Left renal pelvis (tissue), 4 donors: ENCODE data around the gene VPS18. TPM values are rescaled to one million over a fixed set of nuclear protein-coding genes. Genes with fewer than 3 reads are reported as not detected.
A peak's percentile ranks its signal among the peaks of the same experiment; 100 is the strongest.

Experiments used
- DNase-seq, 4 donors: peaks; one replicate each; pipeline ENCODE4 v3.0.0-alpha.2; 2013; ENCODE audit warnings: low read depth in 4 of 4, low spot score in 3 of 4
- polyA plus RNA-seq, 4 donors: library from polyadenylated mRNA; unstranded; fragments of 120-200 nt; gene quantifications; one replicate each; pipeline ENCODE4 v1.2.1, GENCODE V29; 2013; ENCODE audit not compliant: insufficient read length in 4 of 4

VPS18 gene
- polyA plus RNA-seq, 4 donors: 10.6 to 17.5 (median 16.8) TPM

DNA sequence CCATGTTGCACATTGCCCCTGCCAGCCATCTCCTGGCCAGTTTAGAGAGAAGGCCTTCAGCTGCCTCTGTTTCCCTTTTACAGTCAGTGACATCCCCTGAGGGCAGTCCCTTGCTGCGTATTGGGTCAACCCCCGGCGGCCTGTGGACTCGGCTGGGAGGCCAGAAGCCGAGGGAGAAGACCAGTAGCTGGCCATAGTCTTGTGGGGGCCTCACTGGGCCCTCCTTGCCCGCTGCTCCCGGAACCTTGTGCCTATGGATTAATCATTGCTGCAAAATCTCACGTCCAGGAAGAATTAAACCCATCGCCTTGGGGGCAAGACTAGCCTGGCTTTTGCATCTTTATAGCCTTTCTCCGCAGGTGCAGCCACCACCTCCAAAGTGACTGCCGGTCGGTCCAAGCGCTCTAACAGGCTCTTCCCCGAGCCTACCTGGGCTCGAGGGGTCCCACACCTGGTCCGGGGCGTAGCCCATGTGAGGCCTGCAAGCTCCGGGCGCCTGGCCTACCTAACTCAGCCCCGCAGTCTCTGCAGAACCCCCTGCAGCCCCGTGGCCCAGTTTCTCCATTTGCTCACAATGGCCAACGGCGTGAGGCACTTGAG, 58.2 kb downstream of the VPS18 start:
- no peak for DNase-seq

DNA sequence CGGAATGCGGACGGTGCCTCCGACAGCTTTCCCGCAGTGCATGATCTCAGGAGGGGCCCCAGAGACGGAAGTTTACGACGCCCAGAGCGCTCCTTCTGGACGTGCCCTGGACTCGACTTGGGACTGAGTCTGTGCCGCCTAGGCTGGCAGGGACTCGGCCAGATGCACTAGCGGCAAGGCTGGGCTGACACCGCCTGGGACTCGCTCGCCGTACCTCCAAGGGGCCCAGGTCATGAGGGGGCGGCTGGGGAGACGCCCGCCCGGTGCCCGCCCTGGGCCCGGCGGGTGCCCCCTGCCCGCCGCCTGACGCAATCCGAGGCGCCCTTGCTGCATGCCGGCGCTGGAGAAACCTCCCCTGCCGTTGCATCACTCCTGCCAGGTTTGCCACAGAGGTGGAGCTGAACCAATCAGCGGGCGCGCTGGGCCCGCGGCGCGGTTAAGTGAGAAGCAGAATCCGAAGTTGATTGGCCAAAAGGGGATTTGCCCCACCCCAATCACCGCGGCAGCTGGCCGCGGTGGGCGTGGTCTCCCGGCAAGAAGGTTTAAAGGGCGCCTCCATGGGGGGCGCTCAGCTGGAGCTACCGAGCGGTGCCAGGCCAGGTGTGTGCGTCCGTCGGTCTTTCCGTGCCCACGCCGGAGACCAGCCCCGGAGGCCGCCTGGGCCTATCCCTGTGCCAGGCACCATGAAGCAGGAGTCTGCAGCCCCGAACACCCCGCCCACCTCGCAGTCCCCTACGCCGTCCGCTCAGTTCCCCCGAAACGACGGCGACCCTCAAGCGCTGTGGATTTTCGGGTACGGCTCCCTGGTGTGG, 58.9 kb downstream of the VPS18 start, which contains the start of gene CHAC1:
Gene CHAC1, plus strand, starts transcription at position 571 of the 812 bp plus-strand sequence. Its CDS starts 113 bp downstream, at position 684.
- DNase-seq: peak in 3 of 4 donors; percentile 81 to 89 (median 83)

Other genes with a start within 250 kb of the VPS18 start
- 10 to 100 TPM; 10.7 to 14.9 (median 13.3) TPM for gene RAD51, start 199.3 kb upstream of the VPS18 start, polyA plus RNA-seq
- 10 to 100 TPM; 30.6 to 45.6 (median 39.7) TPM for gene RMDN3, start 139.2 kb upstream of the VPS18 start, polyA plus RNA-seq
- gene GCHFR, start 130.4 kb upstream of the VPS18 start, polyA plus RNA-seq: 10 to 100 TPM in 3 of 4 donors, 1 to 10 TPM in 1; 6.9 to 47.2 (median 29.5) TPM
- 1 to 10 TPM; 1.5 to 4.6 (median 2.0) TPM for gene C15orf62, start 124.5 kb upstream of the VPS18 start, polyA plus RNA-seq
- 10 to 100 TPM; 22.4 to 31.4 (median 26.6) TPM for gene ZFYVE19, start 87.4 kb upstream of the VPS18 start, polyA plus RNA-seq
- gene DNAJC17, start 87.0 kb upstream of the VPS18 start, polyA plus RNA-seq: 10 to 100 TPM; 33.8 to 42.6 (median 37.6) TPM
- gene PPP1R14D, start 65.7 kb upstream of the VPS18 start, polyA plus RNA-seq: under 1 TPM in 3 of 4 donors, not detected in 1; 0.32 to 0.93 (median 0.52) TPM
- gene SPINT1, start 50.4 kb upstream of the VPS18 start, polyA plus RNA-seq: 10 to 100 TPM in 3 of 4 donors, 1 to 10 TPM in 1; 2.7 to 70.8 (median 65.9) TPM
- 1 to 10 TPM in 3 of 4 donors, under 1 TPM in 1; 0.26 to 1.9 (median 1.4) TPM for gene RHOV, start 20.2 kb upstream of the VPS18 start, polyA plus RNA-seq
- 1 to 10 TPM; 5.8 to 8.3 (median 6.7) TPM for gene DLL4, start 34.9 kb downstream of the VPS18 start, polyA plus RNA-seq
- 1 to 10 TPM in 3 of 4 donors, under 1 TPM in 1; 0.93 to 4.3 (median 3.2) TPM for gene CHAC1, start 59.0 kb downstream of the VPS18 start, polyA plus RNA-seq
- gene INO80, start 221.8 kb downstream of the VPS18 start, polyA plus RNA-seq: 10 to 100 TPM; 14.3 to 23.2 (median 22.0) TPM